ENCODE results near the gene PDE7B. TPM values are rescaled to one million over a fixed set of nuclear protein-coding genes. Genes with fewer than 3 reads are reported as not detected.
A peak's percentile ranks its signal among the peaks of the same experiment; 100 is the strongest.

PDE7B gene
- total RNA-seq, 1 donor = 1.7 TPM

DNA sequence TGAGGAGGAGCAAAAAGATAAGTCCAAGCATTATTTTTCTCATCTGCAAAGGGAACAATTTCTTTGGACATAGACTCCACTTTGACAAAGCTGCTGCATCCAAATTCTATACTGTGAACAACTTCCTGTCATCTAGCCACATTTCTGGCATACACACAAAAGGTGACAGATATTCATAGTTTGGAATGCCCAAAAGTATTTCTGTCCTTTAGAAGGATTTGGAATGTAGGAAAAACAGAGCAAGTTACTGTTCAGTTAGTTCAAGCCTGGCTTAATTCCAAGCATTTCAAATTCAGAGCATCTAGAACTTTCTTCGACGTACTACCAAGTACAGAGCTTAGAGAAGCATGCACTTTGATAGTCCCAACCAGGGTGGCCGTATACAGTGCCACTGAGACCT lies 134.0 kb downstream of the PDE7B start:
- TF ChIP-seq, protein P1, sequence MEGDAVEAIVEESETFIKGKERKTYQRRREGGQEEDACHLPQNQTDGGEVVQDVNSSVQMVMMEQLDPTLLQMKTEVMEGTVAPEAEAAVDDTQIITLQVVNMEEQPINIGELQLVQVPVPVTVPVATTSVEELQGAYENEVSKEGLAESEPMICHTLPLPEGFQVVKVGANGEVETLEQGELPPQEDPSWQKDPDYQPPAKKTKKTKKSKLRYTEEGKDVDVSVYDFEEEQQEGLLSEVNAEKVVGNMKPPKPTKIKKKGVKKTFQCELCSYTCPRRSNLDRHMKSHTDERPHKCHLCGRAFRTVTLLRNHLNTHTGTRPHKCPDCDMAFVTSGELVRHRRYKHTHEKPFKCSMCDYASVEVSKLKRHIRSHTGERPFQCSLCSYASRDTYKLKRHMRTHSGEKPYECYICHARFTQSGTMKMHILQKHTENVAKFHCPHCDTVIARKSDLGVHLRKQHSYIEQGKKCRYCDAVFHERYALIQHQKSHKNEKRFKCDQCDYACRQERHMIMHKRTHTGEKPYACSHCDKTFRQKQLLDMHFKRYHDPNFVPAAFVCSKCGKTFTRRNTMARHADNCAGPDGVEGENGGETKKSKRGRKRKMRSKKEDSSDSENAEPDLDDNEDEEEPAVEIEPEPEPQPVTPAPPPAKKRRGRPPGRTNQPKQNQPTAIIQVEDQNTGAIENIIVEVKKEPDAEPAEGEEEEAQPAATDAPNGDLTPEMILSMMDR (IDR thresholded peaks at IDR 0.05; ENCODE audit: insufficient read depth, low read depth, low read length) = no peak
- H3K4me3 ChIP-seq (ENCODE audit: low read depth, low read length) = no peak overlapping the region
- no peak for DNase-seq (ENCODE audit: low read depth)

DNA sequence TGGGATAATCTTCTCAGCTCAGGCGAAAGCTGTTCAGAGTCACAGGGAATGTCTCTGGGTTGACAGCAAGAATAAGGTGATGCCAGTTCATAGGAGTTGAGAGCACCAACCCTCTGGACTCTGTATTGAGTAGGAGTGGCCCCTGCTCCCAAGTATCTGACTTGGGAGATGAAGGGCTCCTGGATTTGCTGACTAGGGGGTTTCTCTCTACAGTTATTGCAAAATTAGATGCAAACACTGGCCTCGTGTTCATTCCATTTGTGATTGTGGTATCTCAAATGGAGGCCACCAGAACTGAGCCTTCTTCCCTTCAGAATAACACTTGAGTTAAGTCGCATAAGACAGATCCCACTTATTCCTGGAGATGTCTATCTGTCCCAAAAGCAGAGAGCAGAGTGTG lies 135.7 kb downstream of the PDE7B start:
- TF ChIP-seq, protein P1 (IDR thresholded peaks at IDR 0.05; ENCODE audit: insufficient read depth, low read depth, low read length) = no peak
- H3K4me3 ChIP-seq (ENCODE audit: low read depth, low read length) = no peak overlapping the region
- no peak for DNase-seq (ENCODE audit: low read depth)

DNA sequence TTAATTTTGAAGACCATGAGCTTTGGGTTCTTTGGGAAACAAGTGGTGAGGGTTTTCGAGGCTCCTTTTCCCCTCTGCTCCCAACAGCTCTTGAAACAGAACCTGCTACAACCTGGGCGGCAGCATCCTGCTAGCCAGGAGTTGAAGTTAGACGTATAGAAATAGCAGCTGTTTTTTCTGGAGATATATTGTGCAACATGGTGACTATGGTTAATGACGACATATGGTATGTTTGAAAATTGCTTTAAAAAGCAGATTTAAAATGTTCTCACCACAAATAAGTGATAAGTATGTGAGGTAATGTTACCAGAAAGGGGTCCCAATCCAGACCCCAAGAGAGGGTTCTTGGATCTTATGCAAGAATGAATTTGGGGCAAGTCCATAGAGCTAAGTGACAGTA lies 138.9 kb downstream of the PDE7B start:
- DNase-seq (ENCODE audit: low read depth) = peak; percentile 39
- no peak overlapping the region for H3K4me3 ChIP-seq (ENCODE audit: low read depth, low read length)
- TF ChIP-seq, protein P1 (IDR thresholded peaks at IDR 0.05; ENCODE audit: insufficient read depth, low read depth, low read length) = no peak

DNA sequence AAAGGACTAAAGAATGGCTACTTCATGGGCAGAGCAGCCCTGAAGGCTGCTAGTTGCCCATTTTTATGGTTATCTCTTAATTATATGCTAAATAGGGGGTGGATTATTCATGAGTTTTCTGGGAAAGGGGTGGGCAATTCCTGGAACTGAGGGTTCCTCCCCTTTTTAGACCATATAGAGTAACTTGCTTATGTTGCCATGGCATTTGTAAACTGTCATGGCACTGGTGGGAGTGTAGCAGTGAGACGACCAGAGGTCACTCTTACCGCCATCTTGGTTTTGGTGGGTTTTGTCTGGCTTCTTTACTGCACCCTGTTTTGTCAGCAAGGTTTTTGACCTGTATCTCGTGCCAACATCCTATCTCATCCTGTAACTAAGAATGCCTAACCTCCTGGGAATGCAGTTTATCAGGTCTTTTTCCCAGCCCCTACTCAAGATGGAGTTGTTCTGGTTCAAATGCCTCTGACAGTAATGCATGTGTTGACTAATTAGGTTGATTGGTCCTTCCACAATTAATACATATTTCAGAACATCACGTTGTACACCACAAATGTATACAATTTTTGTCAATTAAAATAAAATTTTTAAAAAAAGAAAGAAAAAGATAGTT lies 139.5 kb downstream of the PDE7B start:
- no peak for DNase-seq (ENCODE audit: low read depth)
- H3K4me3 ChIP-seq (ENCODE audit: low read depth, low read length) = no peak overlapping the region
- TF ChIP-seq, protein P1 (IDR thresholded peaks at IDR 0.05; ENCODE audit: insufficient read depth, low read depth, low read length) = no peak

DNA sequence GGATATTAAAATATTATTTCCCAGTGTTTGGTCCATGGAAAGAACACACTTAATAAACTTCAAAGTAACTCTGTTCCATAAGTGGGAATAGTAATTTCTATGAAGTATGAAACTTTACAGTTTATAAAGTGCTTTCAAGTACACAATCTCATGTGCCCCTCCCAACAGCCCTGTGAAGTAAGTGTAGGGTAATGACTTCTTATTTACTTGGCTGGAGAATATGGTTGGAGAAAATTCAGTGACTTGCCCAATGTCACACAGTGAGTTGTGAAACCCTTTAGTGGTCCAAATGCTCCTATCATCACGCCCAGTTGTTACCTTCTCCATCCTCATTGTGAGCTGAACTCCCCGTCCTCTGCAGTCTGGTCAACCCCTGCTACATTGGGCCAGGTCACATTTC lies 141.2 kb downstream of the PDE7B start:
- no peak for DNase-seq (ENCODE audit: low read depth)
- TF ChIP-seq, protein P1 (IDR thresholded peaks at IDR 0.05; ENCODE audit: insufficient read depth, low read depth, low read length) = no peak
- no peak overlapping the region for H3K4me3 ChIP-seq (ENCODE audit: low read depth, low read length)

DNA sequence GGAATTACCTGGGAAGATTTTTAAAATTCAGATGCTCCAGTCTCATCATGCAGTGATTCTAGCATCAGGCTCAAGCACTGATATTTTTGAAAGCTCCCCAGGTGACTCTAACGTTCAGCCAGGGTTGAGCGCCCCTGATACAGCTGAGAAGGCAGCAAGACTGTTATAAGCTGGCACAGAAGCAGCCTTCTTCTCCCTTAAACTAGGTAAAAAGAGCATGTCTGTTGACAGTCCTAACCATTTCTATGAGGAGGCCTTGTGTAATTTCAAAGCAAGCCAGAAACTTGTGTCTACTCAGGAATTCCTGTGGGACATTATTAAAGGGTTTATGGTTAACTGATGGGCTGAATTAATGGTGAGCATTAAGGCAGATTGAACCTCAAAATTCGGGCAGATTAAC lies 141.9 kb downstream of the PDE7B start:
- no peak for DNase-seq (ENCODE audit: low read depth)
- no peak overlapping the region for H3K4me3 ChIP-seq (ENCODE audit: low read depth, low read length)
- TF ChIP-seq, protein P1 (IDR thresholded peaks at IDR 0.05; ENCODE audit: insufficient read depth, low read depth, low read length) = no peak

All from fibroblast of villous mesenchyme (primary cell).